Measurements from ENCODE around the gene NBDY. TPM values are rescaled to one million over a fixed set of nuclear protein-coding genes. Genes with fewer than 3 reads are reported as not detected.
A peak's percentile ranks its signal among the peaks of the same experiment; 100 is the strongest.

Gene NBDY
- polyA plus RNA-seq, 1 donor (not counting 4 experiments of a cell fraction or from before 2014, with no cell fraction given) = 41.1 TPM

- Histone ChIP-seq H3K9ac (ENCODE audit: control insufficient read depth, extremely low read depth, insufficient read depth, low read length) (no peak overlapping the region), H3K9me1 (ENCODE audit: control insufficient read depth, extremely low read depth, insufficient read depth, low read length) (no peaks in the 10 kb centered on the region), H3K27me3 (ENCODE audit: control insufficient read depth, extremely low read depth, insufficient read depth, low read length) (no peaks in the 10 kb centered on the region), H3K4me3 (ENCODE audit: control insufficient read depth in 2 of 3, extremely low read depth in 1 of 3, insufficient read depth in 2 of 3, low read depth in 1 of 3, low read length in 3 of 3) (peak overlapping the region in 1 of 3 experiments; percentile 16), H3K79me2 (ENCODE audit: control insufficient read depth, insufficient read depth, low read length) (no peaks in the 10 kb centered on the region), H4K20me1 (ENCODE audit: control insufficient read depth, extremely low read depth, insufficient read depth, low read length) (no peaks in the 10 kb centered on the region), H3K9me3 (ENCODE audit: control insufficient read depth, low read depth, low read length) (no peaks in the 10 kb centered on the region), H3K4me2 (ENCODE audit: control insufficient read depth, extremely low read depth, insufficient read depth, low read depth, low read length) (peak overlapping the region; percentile 44), H3K36me3 (ENCODE audit: control insufficient read depth in 2 of 2, extremely low read depth in 1 of 2, insufficient read depth in 2 of 2, low read length in 2 of 2) (no peaks in the 10 kb centered on the region), H3K27ac (ENCODE audit: control insufficient read depth, insufficient read depth, low read length) (no peak overlapping the region), H2AFZ (ENCODE audit: control insufficient read depth, low read length) (peak overlapping the region; percentile 59), H3K4me1 (ENCODE audit: control insufficient read depth, extremely low read depth, insufficient read depth, low read length) (no peaks in the 10 kb centered on the region)
- TF ChIP-seq EZH2 (IDR thresholded peaks at IDR 0.05; ENCODE audit: low read length) = no peak
- no peak for TF ChIP-seq CTCF (optimal IDR thresholded peaks at IDR 0.05 in 1 of 3, IDR thresholded peaks at IDR 0.05 in 1 of 3, conservative IDR thresholded peaks at IDR 0.05 in 1 of 3; ENCODE audit: extremely low read depth in 1 of 3, insufficient read depth in 2 of 3, low read length in 3 of 3)
- dilution Hi-C loops (cut with MboI; ENCODE audit: extremely low pct_ligation_motif_present, low sequenced_read_pairs) = no loop called here
- DNase-seq (ENCODE audit: low read depth, low spot score) = no peak
- FAIRE-seq = no peak
Measured at GRCh38 chrX:56782791-56783449, 53.9 kb downstream of the NBDY start.

- TF ChIP-seq EZH2 (IDR thresholded peaks at IDR 0.05; ENCODE audit: low read length) = no peak
- TF ChIP-seq CTCF (optimal IDR thresholded peaks at IDR 0.05 in 1 of 3, IDR thresholded peaks at IDR 0.05 in 1 of 3, conservative IDR thresholded peaks at IDR 0.05 in 1 of 3; ENCODE audit: extremely low read depth in 1 of 3, insufficient read depth in 2 of 3, low read length in 3 of 3) = peak in 1 of 3 experiments; percentile 14
- Histone ChIP-seq H3K4me1 (ENCODE audit: control insufficient read depth, extremely low read depth, insufficient read depth, low read length) (no peaks in the 10 kb centered on the region), H3K27me3 (ENCODE audit: control insufficient read depth, extremely low read depth, insufficient read depth, low read length) (no peaks in the 10 kb centered on the region), H3K9ac (ENCODE audit: control insufficient read depth, extremely low read depth, insufficient read depth, low read length) (no peak overlapping the region), H3K4me2 (ENCODE audit: control insufficient read depth, extremely low read depth, insufficient read depth, low read depth, low read length) (peak overlapping the region; percentile 44), H3K9me3 (ENCODE audit: control insufficient read depth, low read depth, low read length) (no peaks in the 10 kb centered on the region), H3K4me3 (ENCODE audit: control insufficient read depth in 2 of 3, extremely low read depth in 1 of 3, insufficient read depth in 2 of 3, low read depth in 1 of 3, low read length in 3 of 3) (peak overlapping the region in 1 of 3 experiments; percentile 16), H3K79me2 (ENCODE audit: control insufficient read depth, insufficient read depth, low read length) (no peaks in the 10 kb centered on the region), H3K27ac (ENCODE audit: control insufficient read depth, insufficient read depth, low read length) (no peak overlapping the region), H2AFZ (ENCODE audit: control insufficient read depth, low read length) (no peak overlapping the region), H4K20me1 (ENCODE audit: control insufficient read depth, extremely low read depth, insufficient read depth, low read length) (no peaks in the 10 kb centered on the region), H3K9me1 (ENCODE audit: control insufficient read depth, extremely low read depth, insufficient read depth, low read length) (no peaks in the 10 kb centered on the region), H3K36me3 (ENCODE audit: control insufficient read depth in 2 of 2, extremely low read depth in 1 of 2, insufficient read depth in 2 of 2, low read length in 2 of 2) (no peaks in the 10 kb centered on the region)
- dilution Hi-C loops (cut with MboI; ENCODE audit: extremely low pct_ligation_motif_present, low sequenced_read_pairs) = no loop called here
- FAIRE-seq (no peak), DNase-seq (ENCODE audit: low read depth, low spot score) (no peak)
Measured at GRCh38 chrX:56783450-56783831, 54.4 kb downstream of the NBDY start.

Measured in keratinocyte (primary cell).